Sigmoid colon (tissue), 4 donors: ENCODE results near the gene KAT7.

ENCODE experiments used
- CTCF ChIP-seq, 4 experiments: fragments of 450-650 bp in 3 of 4; fragments of 200-600 bp in 1 of 4; IDR thresholded peaks; one replicate each; pipeline ENCODE4 v1.5.1; 2016 to 2019; ENCODE audit warnings: antibody characterized with exemption in 4 of 4, mild to moderate bottlenecking in 3 of 4, moderate library complexity in 2 of 4
- EP300 ChIP-seq, 4 donors: sonication (generic); formaldehyde crosslinking; IDR thresholded peaks; one replicate each; pipeline ENCODE4 v1.6.1; 2017; ENCODE audit warnings: antibody characterized with exemption in 4 of 4
- POLR2A ChIP-seq, 2 donors: fragments of 450-650 bp; IDR thresholded peaks; one replicate each; pipeline ENCODE4 v1.6.1; 2016; ENCODE audit warnings: antibody characterized with exemption in 2 of 2, mild to moderate bottlenecking in 2 of 2, moderate library complexity in 2 of 2
- POLR2AphosphoS5 ChIP-seq, 4 donors: sonication (generic); formaldehyde crosslinking; IDR thresholded peaks; one replicate each; pipeline ENCODE4 v1.6.1; 2017; ENCODE audit warnings: antibody characterized with exemption in 4 of 4

GRCh38 chr17:49842371-49842770 is 53.9 kb downstream of the KAT7 start:
- TF ChIP-seq CTCF (IDR thresholded peaks at IDR 0.05) (no peak), POLR2A (IDR thresholded peaks at IDR 0.05) (no peak), POLR2AphosphoS5 (IDR thresholded peaks at IDR 0.05) (no peak), EP300 (IDR thresholded peaks at IDR 0.05) (no peak)
